Transverse colon (tissue), 3 donors: ENCODE data around the gene TERC.

Experiments used
- EP300 ChIP-seq: sonication (generic); formaldehyde crosslinking; IDR thresholded peaks from one replicate; pipeline ENCODE4 v1.6.1; 2017; ENCODE audit warnings: antibody characterized with exemption, low read depth
- POLR2A ChIP-seq: fragments of 450-650 bp; IDR thresholded peaks from one replicate; pipeline ENCODE4 v1.6.1; 2016; ENCODE audit warnings: antibody characterized with exemption, mild to moderate bottlenecking, moderate library complexity
- TF ChIP-seq, protein P1 (sequence below), 5 experiments: fragments of 200-600 bp in 3 of 5; fragments of 450-650 bp in 2 of 5; sonication (generic) in 3 of 5; IDR thresholded peaks; 1 replicate in 2 of 5; 2 replicates in 3 of 5; pipeline ENCODE4 v1.5.1; 2016 to 2017; ENCODE audit warnings: antibody characterized with exemption in 5 of 5, inconsistent platforms in 3 of 5, mild to moderate bottlenecking in 2 of 5, moderate library complexity in 1 of 5

DNA sequence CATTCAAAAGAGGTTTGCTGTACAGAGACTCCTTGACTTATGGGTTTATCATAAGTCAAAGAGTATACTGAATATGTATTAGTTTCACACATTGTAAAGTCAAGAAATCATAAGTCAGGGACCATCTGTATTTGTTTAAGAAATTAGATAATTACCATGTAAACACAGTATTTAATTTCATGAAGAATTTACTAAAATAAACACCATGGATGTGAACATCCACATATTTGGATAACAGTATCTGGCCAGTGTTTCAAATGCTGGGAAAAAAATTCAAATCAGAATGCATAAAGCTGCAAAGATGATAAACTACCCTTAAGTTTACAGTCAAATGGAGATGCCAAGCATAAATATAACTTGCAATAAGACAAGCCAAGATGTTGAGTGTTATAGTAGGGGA lies 25.4 kb upstream of the TERC start:
- TF ChIP-seq, protein P1, sequence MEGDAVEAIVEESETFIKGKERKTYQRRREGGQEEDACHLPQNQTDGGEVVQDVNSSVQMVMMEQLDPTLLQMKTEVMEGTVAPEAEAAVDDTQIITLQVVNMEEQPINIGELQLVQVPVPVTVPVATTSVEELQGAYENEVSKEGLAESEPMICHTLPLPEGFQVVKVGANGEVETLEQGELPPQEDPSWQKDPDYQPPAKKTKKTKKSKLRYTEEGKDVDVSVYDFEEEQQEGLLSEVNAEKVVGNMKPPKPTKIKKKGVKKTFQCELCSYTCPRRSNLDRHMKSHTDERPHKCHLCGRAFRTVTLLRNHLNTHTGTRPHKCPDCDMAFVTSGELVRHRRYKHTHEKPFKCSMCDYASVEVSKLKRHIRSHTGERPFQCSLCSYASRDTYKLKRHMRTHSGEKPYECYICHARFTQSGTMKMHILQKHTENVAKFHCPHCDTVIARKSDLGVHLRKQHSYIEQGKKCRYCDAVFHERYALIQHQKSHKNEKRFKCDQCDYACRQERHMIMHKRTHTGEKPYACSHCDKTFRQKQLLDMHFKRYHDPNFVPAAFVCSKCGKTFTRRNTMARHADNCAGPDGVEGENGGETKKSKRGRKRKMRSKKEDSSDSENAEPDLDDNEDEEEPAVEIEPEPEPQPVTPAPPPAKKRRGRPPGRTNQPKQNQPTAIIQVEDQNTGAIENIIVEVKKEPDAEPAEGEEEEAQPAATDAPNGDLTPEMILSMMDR (IDR thresholded peaks at IDR 0.05): no peak
- TF ChIP-seq POLR2A: no peak
- no peak for TF ChIP-seq EP300
